HL-60/S4 (cell line): ENCODE measurements around the gene KRT20.
"Not testable (repeated sequence)": the region's sequence is repeated elsewhere in the genome, so short reads cannot be mapped to it uniquely, and the experiment has no call there.

Source experiments
- in situ Hi-C: fragments of 300-500 bp; cut with MboI; formaldehyde crosslinking; loops from 2 replicates; pipeline ENCODE4 v1.14.3; 2022; ENCODE audit warnings: low sequenced_read_pairs

The KRT20 gene

GRCh38 chr17:40858667-40859066 is 26.4 kb downstream of the KRT20 start:
- in situ Hi-C loops, result not testable (repeated sequence)

DNA sequence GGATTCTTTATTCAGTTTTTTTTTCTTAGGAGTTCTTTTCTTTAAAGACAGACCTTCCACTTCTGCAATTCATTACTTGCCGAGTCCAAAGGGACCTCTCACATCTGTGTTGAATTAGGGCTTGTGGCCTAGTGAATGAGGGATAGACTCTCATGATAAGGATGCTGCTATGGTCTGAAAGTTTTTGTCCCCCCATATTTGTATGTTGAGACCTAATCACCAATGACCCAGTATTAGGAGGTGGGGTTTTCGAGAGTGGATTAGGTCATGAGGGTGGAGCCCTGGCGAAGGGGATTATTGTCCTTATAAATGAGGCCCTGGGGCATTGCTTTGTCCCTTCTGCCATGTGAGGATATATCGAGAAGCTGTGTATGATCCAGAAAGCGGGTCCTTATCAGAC is 27.5 kb downstream of the KRT20 start:
- in situ Hi-C loops, result no loop called here

- in situ Hi-C loops, result no loop called here
Measured at GRCh38 chr17:40854175-40854814, 30.7 kb downstream of the KRT20 start.

- in situ Hi-C loops, result no loop called here
Measured at GRCh38 chr17:40852364-40852763, 32.7 kb downstream of the KRT20 start.

- in situ Hi-C loops, result no loop called here
Measured at GRCh38 chr17:40850293-40850972, 34.6 kb downstream of the KRT20 start.

- in situ Hi-C loops, result no loop called here
Measured at GRCh38 chr17:40849723-40850122, 35.3 kb downstream of the KRT20 start.

DNA sequence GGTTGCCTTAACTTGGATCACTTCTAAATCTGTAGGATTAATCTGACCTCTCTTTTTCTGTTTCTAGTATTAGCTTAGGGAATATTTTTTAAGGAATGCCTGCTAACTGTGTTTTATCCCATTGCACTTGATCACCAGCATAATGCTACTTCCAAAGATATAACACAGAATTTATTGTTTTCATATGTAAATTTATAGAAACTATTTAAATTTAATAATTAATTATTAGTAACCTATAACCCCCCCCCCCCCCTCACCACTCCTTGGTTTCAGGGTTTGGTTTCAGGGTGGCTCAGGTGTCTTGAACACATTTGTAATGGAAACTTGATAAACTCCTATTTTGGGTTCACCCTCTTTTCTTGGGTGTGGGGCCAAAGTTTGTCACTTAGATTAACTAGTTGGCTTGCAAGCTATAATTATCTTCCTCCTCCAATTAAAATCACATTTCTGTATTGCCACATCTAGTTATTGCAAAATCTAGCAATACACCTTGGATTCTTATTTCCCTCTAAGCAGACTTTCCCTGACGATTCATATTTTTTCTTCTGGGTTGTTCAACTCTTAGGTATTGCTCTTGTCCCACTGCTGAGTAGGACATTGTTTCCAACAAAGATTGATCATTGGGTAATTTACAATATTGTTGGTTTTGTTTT is 36.3 kb downstream of the KRT20 start:
- in situ Hi-C loops, result no loop called here

GRCh38 chr17:40846515-40847144 is 38.4 kb downstream of the KRT20 start:
- in situ Hi-C loops, result no loop called here

GRCh38 chr17:40844671-40845107 is 40.4 kb downstream of the KRT20 start:
- in situ Hi-C loops, result no loop called here

- in situ Hi-C loops, result no loop called here
Measured at GRCh38 chr17:40843242-40843641, 41.8 kb downstream of the KRT20 start.

DNA sequence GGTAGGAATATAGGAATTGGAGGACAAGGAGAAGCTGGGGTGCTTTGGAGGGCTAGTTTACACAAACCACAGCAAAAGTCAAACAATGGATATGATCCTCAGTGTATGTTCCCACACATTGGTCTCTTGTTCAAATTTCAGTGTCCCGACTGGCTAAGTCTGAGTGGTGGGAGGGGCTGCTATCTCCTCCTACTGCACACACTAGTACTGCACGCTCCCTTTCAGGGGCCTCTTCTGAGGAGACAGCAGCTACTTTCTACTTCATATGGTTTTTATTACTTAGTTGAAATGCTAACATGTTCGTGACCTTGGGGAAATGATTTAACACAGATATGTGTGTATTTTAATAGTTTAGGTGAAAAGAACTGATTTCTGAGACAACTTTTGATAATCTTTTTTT is 43.8 kb downstream of the KRT20 start:
- in situ Hi-C loops, result no loop called here

DNA sequence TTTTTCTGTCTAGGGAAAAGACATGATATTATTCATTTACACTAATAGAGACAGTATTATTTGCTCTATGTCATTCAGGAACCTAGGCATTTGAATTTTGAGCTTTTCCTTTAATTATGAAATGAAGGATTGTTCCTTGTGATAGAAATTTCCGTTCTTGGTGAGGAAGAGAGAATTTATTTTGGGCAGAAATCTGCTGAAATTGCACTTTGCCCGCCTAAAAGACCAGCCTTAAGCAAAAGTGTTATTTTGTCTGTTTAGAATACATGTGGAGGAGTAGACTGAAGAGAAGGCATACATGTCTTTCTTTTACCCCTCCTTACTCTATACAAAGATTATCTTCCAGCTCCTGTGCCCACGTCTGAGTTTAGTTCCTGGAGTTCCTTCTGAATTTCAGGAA is 45.8 kb downstream of the KRT20 start:
- in situ Hi-C loops, result no loop called here

- in situ Hi-C loops, result no loop called here
Measured at GRCh38 chr17:40836020-40836419, 49.0 kb downstream of the KRT20 start.

GRCh38 chr17:40833882-40834281 is 51.2 kb downstream of the KRT20 start:
- in situ Hi-C loops, result no loop called here

GRCh38 chr17:40832840-40833239 is 52.2 kb downstream of the KRT20 start:
- in situ Hi-C loops, result no loop called here

DNA sequence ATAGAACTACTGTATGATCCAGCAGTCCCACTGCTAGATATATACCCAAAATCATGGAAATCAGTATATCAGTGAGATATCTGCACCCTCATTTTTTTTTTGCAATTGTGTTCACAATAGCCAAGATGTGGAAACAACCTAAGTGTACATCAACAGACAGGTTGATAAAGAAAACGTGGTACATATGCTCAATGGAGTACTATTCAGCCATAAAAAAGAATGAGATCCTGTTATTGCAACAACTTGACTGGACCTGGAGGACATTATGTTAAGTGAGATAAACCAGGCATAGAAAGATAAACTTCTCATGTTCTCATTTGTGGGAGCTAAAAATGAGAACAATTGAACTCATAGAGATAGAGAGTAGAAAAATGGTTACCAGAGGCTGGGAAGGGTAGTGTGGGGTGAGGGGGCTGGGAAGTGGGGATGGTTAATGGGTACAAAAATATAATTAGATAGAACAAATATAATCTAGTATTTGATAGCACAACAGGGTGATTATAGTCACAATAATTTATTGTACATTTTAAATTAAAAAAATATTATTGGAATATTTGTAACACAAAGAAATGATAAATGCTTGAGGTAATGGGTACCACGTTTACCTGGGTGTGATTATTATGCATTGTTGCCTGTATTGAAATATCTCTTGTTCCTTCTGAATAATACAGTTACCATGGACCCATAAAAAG is 54.8 kb downstream of the KRT20 start:
- in situ Hi-C loops, result no loop called here

DNA sequence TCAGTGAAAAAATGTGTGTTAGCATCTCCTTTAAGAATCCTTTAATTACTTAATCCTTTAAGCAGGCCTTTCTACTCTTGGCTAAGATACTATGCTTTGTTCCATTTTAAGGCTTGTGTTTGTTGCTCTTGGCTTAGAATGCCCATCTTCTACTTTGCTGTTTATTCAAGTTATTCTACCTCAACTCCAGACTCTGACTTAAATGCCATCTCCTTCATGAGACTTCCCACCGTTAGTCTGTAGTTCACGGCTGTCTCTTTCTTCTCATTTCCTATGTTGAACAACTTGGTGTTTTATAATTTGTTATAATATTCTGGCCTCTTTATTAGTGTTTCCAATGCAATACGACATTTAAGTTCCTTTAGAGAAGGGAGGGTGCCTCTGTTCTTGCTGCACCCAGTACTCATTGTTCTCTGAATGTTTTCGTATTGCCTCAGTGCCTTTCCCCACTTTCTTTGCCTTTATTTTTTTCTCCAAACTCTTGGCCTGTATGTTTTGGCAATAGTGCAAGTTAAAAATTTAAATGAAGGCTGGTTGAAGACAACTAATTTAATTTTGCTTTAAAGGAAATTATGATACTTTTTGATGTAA is 56.5 kb downstream of the KRT20 start:
- in situ Hi-C loops, result no loop called here

GRCh38 chr17:40827746-40828453 is 57.1 kb downstream of the KRT20 start:
- in situ Hi-C loops, result no loop called here
